ENCODE measurements around the gene ZNF775. TPM values are rescaled to one million over a fixed set of nuclear protein-coding genes. Genes with fewer than 3 reads are reported as not detected.

The ZNF775 gene
- total and polyA plus RNA-seq, 2 of the 13 experiments (the other 11 are each of a cell fraction or from before 2014, with no cell fraction given) = 3.1 to 3.2 TPM

- TF ChIP-seq ZC3H4 (CRISPR knock-in tag; IDR thresholded peaks at IDR 0.05; ENCODE audit: borderline replicate concordance) (no peak), SALL1 (CRISPR knock-in tag; IDR thresholded peaks at IDR 0.05) (peak; percentile 96), YEATS4 (CRISPR knock-in tag; IDR thresholded peaks at IDR 0.05; ENCODE audit: borderline replicate concordance) (peak; percentile 92), JARID2 (CRISPR knock-in tag; IDR thresholded peaks at IDR 0.05; ENCODE audit: insufficient replicate concordance) (no peak), CEBPG (CRISPR knock-in tag; IDR thresholded peaks at IDR 0.05) (peak; percentile 98), ZNF329 (CRISPR knock-in tag; IDR thresholded peaks at IDR 0.05; ENCODE audit: low read depth) (no peak), TP53 (CRISPR knock-in tag; conservative IDR thresholded peaks at IDR 0.05) (peak; percentile 94), TERF1 (CRISPR knock-in tag; IDR thresholded peaks at IDR 0.05) (no peak), SRSF4 (IDR thresholded peaks at IDR 0.05; ENCODE audit: low read depth, low read length, poor library complexity, severe bottlenecking) (no peak), SMAD1 (CRISPR knock-in tag; IDR thresholded peaks at IDR 0.05; ENCODE audit: borderline replicate concordance, low read depth) (0 out of 2 replicates have a peak, but pooled peaks have one; percentile 66), RCOR2 (CRISPR knock-in tag; IDR thresholded peaks at IDR 0.05) (peak; percentile 93), ZKSCAN5 (CRISPR knock-in tag; IDR thresholded peaks at IDR 0.05) (no peak), TMF1 (CRISPR knock-in tag; IDR thresholded peaks at IDR 0.05; ENCODE audit: low read depth) (0 out of 2 replicates have a peak, but pooled peaks have one; percentile 45), ZNF510 (CRISPR knock-in tag; IDR thresholded peaks at IDR 0.05; ENCODE audit: low read depth) (peak; percentile 75; the same call in 1 of the 2 replicates), ZNF564 (CRISPR knock-in tag; IDR thresholded peaks at IDR 0.05) (no peak), TEAD2 (CRISPR knock-in tag; IDR thresholded peaks at IDR 0.05) (no peak), HOXA5 (CRISPR knock-in tag; IDR thresholded peaks at IDR 0.05) (peak; percentile 98), TRIM24 (CRISPR knock-in tag; IDR thresholded peaks at IDR 0.05) (no peak), ZSCAN31 (CRISPR knock-in tag; IDR thresholded peaks at IDR 0.05; ENCODE audit: low read depth) (peak; percentile 96), SMARCE1 (IDR thresholded peaks at IDR 0.05; ENCODE audit: borderline replicate concordance) (no peak), TIGD3 (CRISPR knock-in tag; IDR thresholded peaks at IDR 0.05; ENCODE audit: borderline replicate concordance) (no peak), ZNF619 (CRISPR knock-in tag; IDR thresholded peaks at IDR 0.05) (peak; percentile 96), RFXAP (CRISPR knock-in tag; IDR thresholded peaks at IDR 0.05; ENCODE audit: borderline replicate concordance) (peak; percentile 96; the same call in 1 of the 2 replicates), NBN (conservative IDR thresholded peaks at IDR 0.05) (no peak), ZNF570 (CRISPR knock-in tag; IDR thresholded peaks at IDR 0.05; ENCODE audit: borderline replicate concordance) (no peak), GATA4 (IDR thresholded peaks at IDR 0.05; ENCODE audit: borderline replicate concordance, low read depth) (no peak), NFRKB (IDR thresholded peaks at IDR 0.05) (no peak), TRAFD1 (CRISPR knock-in tag; IDR thresholded peaks at IDR 0.05; ENCODE audit: borderline replicate concordance) (no peak)
Observed at GRCh38 chr7:150388709-150389531, 9.8 kb downstream of the ZNF775 start (continued).
